Measurements from ENCODE around the gene PRSS53.

GRCh38 chr16:31110106-31111034, 21.6 kb upstream of the PRSS53 start:
- TF ChIP-seq CTCF (IDR thresholded peaks at IDR 0.05) = no peak
- no peak for TF ChIP-seq SIN3A (IDR thresholded peaks at IDR 0.05; ENCODE audit: borderline replicate concordance, low read depth, low read length)
- TF ChIP-seq POLR2AphosphoS5 (IDR thresholded peaks at IDR 0.05; ENCODE audit: low read depth, low read length) = no peak
- no peak for TF ChIP-seq CHD2 (IDR thresholded peaks at IDR 0.05; ENCODE audit: low read length, partially characterized antibody)
- no peak for TF ChIP-seq TAF1 (IDR thresholded peaks at IDR 0.05; ENCODE audit: borderline replicate concordance, low read depth, low read length)
- TF ChIP-seq TCF12 (IDR thresholded peaks at IDR 0.05) = no peak
- no peak for TF ChIP-seq GABPA (IDR thresholded peaks at IDR 0.05; ENCODE audit: low read depth)
